ENCODE results near the gene BCL2. TPM values are rescaled to one million over a fixed set of nuclear protein-coding genes. Genes with fewer than 3 reads are reported as not detected.

The BCL2 gene
- 1.5 and 3.1 TPM in 2 replicates for total RNA-seq

GRCh38 chr18:63319383-63320122 lies at the start of gene BCL2:
BCL2 (minus strand) TSS chr18:63319769.

GRCh38 chr18:63367053-63367953 lies 47.7 kb upstream of the BCL2 start, which contains the start of gene KDSR:
KDSR (minus strand) TSS chr18:63367206; CDS start chr18:63367118, 88 bp downstream.

Other genes starting within 250 kb of the BCL2 start
- gene KDSR, start 47.4 kb upstream of the BCL2 start, total RNA-seq, result 32.8 and 37.2 TPM in 2 replicates
- 42.6 and 48.2 TPM in 2 replicates for gene VPS4B, start 102.7 kb upstream of the BCL2 start, total RNA-seq
- gene SERPINB5, start 157.2 kb upstream of the BCL2 start, total RNA-seq, result under 0.01 TPM in 2 replicates
- gene SERPINB12, start 222.6 kb upstream of the BCL2 start, total RNA-seq, result not detected in 2 replicates